ENCODE data around the gene NUDT4B. TPM values are rescaled to one million over a fixed set of nuclear protein-coding genes. Genes with fewer than 3 reads are reported as not detected.
"Not testable (repeated sequence)": the region's sequence is repeated elsewhere in the genome, so short reads cannot be mapped to it uniquely, and the experiment has no call there.

The NUDT4B gene
- total RNA-seq, 1 donor from 2014 or later: 15.9 TPM

- not testable (repeated sequence) for FAIRE-seq; DNase-seq (ENCODE audit: low spot score in 2 of 2)
Observed at GRCh38 chr1:148780404-148780803, 31.8 kb downstream of the NUDT4B start.

GRCh38 chr1:148791543-148792099, 43.0 kb downstream of the NUDT4B start:
- not testable (repeated sequence) for DNase-seq (ENCODE audit: low spot score in 2 of 2); FAIRE-seq

GRCh38 chr1:148793762-148794332, 45.3 kb downstream of the NUDT4B start:
- not testable (repeated sequence) for DNase-seq (ENCODE audit: low spot score in 2 of 2); FAIRE-seq

Small RNAs within 50 kb of the gene (small RNA-seq; reads per million reads assigned to genes)
- not detected for gene RNU6-1171P

Other genes starting within 250 kb of the NUDT4B start
- 6.1 TPM for gene NBPF14, start 152.8 kb upstream of the NUDT4B start, total RNA-seq
- gene PDE4DIP, start 95.7 kb downstream of the NUDT4B start, total RNA-seq: 266 TPM

All from frontal cortex (tissue), 4 donors.